HG02943 (cell line): ENCODE data around the gene KCNJ12.
"Not testable (repeated sequence)": the region's sequence is repeated elsewhere in the genome, so short reads cannot be mapped to it uniquely, and the experiment has no call there.

Experiments
- ATAC-seq: cut with Tn5 transposase; IDR thresholded peaks from one replicate; pipeline ENCODE4 v1.9.1; 2021; ENCODE audit warnings: mild to moderate bottlenecking, low read depth, moderate library complexity; ENCODE audit not compliant: unreplicated experiment

KCNJ12 gene

DNA sequence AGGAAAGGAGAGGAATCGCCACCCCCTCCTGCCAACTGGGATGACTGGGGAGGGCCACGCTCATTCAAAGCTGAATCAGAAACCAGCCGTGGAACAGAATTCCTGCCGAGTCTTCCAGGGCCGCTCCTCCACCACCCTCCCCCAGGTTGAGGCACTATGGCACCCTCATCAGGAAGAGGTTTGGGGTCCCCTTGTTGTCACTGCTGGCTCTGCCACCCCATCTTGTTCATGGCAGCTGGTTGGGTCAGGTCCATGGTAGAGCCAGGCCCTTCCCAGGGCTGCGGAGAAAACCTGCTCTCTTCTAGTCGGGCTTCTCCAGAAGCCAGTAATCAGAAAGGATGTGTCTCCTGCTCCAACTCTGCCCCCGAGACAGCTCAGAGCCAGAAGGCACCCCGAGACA, 41.8 kb downstream of the KCNJ12 start:
- no peak for ATAC-seq

DNA sequence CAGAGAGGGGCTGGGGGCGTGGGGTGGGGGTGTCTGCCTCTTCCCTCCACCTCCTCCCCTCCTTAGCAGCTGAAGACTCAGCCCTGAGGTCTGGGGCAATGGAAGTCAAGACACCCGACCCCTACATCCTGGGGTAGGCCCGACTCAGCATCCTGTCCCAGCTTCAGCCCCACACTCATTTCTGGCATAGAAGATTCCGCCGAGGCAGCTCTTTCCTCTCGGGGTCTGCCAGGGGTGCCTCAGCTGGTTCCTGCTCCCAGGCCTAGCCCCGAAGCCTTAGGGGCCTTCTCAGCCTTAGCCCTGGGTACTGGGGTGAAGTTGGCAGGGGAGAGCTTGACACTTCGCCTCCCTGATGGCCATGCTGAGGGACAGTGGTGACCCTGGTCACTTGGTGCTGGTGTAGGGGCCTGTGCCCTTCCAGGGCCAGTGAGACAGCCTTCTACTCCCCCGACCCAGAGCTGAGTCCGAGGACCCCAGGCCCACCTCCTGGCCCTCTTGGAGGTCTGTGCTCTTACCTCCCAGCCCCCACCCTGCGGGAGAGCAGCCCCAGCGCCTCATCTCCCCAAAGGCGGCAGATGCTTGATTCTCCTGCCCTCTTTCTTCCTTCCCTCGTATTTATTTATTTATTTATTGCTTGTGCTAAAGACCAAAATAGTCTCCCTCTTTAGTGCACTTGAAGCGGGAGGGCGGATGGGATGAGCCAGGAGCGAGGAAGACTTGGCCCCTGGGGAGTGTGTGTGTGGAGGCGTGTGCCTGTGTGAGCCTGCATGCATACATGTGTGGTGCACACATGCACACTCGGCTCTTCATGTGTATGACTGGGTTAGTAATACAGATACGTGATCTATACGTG, 42.5 kb downstream of the KCNJ12 start:
- no peak for ATAC-seq

DNA sequence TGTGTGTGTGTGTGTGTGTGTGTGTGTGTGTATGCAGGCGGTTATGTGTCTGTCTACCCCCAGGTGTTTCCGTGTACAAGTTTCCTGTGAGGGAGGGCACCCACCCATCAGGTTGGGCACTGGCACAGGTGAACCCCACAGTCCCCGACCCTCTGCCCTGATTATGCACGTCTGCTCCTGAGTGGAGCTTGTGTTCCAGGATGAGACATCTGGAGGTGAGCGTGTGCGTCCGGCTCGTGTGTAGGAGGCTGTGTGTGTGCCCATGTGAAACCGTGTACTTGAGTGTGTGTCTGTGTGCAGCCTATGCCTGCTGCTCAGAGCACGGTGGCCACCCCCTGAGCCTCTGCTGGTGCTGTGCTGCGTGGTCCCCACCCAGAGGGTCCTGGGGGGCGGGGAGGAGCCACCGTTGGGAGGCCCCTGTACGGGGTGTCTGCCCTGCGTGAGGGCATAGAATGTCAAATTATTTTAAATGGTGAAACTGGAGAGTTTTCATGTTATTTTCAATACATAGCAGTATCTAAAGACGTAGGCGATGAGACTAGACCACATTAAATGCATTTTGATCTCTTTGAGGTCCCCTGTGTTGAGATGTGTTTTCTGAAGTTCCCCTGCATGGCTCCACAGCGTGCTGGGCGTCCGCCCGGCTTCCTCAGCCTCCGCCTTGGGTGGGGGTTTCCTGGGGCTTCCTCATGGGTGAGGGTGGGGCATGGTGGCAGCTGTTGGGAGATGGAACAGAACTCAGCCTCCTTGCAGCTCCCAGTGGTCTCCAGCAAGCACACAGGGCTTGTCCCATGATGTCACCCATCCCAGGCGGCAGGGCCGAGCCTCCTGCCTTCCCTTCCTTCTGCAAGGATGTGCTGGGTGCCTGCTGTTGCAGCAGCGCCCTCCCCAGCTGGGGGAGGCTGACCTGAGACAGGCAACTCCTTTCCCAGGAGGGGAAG, 43.4 kb downstream of the KCNJ12 start:
- no peak for ATAC-seq

DNA sequence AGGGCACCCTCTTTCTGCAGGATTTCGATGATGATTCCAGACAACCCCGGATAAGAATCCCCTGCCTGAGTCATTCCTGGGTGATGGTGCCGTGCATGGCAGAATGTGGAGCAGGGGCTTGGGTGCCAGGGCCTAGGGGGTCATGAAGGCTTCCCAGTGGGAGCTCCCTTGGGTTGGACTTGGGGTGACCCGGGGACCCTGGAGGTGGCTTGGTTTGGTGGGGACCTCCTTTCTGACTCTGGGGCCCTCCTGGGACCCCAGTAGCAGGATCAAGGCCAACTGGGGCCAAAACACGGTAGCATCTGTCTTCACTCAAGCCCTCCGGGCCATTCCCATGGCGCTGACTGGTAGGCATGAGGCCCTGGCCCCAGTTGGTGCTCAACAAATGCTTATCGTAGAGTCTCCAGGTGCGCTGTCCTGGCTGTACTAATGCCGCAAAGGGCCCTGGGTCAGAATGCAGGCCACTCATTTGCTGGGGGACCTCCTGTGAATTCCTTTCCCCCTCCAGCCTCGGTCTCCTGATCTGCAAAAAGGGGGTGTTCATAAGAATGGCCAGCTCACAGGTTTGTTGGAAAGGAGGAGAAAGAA, 44.4 kb downstream of the KCNJ12 start:
- not testable (repeated sequence) for ATAC-seq

DNA sequence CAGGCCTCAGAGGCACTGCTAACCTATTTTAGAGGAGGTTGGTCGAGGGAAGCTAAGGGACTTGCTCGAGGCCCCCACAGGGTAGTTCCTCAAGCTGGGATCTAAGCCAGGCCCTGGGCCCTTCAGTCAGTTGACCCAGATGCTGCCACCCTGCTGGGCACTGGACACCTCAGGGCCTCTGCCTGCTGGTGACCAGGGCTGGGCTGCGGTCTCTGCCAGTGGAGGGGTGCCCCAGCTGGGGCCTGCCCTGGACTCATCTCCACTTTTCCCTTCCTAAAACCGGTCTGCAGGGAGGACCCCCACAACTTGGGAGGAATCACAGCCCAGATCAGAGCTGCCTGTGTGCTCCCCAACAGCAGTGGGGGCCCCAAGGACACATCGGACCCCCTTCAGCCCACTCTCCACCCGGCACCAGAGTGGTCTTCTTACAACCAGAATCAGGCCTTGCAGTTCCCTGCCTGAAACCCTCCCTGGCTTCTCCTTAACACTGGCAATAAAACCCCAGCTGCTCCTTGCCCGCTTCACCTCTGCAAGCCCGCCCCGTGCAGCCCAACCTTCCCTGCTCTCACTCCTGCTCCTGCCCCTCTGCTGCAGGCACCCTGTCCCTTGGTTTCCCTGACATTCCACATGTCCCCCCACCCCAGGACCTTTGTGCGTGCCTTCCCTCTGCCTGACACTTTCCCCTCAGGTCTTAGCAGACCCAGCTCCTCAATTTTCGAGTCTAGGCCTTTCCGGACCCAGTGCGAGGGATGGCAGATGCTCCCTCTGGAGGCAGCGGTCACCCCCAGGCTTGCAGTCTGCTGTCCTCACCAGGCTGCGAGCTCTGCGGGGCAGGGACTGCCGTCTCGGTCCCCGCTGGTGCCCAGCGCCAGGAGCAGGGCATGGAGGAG, 45.5 kb downstream of the KCNJ12 start:
- not testable (repeated sequence) for ATAC-seq

DNA sequence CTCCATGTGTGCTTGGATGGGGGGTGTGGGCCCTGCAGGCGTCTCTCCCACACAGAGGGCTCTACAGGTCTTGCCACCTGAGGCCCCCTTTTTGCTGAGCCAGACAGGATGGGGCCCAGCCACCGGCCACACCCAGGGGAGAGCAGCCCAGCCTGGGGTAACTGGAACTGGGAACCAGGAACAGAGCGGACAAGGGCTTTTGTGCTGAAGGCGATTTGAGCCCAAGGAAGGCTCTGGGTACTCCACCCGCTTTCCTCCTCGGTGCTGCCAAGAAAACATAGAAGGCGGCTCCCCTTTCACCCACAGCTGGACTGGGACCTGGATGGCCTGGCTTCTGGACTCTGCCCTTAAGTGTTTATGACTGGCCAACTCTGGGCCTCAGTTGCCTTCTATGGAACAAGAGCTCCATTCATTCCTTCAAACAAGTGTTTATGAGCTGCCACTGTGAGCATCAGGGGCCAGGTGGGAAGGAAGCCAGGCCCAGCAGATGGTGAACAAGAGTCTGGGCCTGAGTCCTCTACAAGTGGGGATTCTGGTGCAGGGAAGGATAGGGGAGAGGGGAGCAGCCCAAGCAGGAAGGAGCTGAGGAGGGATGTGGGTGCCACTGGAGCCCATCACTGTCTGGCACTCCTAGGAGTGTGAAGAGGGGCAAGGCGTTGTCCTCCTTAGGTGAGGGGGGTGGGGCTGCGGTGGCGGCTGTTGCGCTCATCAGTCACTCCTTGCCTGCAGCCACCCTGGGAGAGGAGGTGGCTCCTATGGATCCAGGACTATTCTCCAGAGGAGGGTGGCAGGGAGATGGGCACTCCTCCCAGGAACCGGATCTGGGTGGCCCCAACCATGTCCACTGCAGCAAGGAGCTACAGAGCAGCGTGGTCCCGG, 46.4 kb downstream of the KCNJ12 start:
- not testable (repeated sequence) for ATAC-seq

DNA sequence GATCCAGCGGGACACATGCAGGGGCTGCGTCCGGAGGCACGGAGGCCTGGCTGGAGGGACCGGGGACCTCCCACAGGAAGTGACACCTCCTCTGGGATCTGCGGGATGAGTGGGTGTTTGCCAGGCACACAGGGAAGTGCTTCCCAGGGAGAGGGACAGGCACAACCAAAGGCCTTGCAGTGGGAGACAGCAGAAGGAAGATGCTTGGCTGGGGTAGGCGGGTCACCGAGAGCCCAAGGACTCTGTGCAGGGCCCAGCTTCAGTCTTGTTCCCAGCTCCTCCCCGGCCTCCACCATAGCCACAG, 47.0 kb downstream of the KCNJ12 start:
- not testable (repeated sequence) for ATAC-seq

DNA sequence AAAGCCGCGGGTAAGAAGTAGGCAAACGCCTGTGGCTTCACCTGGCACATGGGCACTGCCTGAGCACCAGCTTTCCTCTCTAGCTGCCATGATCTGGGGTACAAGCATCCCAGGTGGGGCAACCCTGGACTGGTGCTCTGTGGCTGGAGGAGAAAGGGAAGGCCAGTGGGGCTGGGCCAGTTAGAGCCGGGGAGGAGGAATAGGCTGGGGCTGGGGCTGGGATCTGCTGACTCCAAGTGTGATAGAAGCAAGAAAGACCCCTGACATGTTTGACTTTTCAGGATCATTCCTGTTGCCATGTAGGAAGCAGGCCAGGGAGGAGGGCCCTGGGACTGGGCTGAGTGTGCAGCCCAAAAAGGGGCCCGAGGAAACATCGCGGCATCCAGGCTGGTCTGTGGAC, 48.5 kb downstream of the KCNJ12 start:
- ATAC-seq: not testable (repeated sequence)

DNA sequence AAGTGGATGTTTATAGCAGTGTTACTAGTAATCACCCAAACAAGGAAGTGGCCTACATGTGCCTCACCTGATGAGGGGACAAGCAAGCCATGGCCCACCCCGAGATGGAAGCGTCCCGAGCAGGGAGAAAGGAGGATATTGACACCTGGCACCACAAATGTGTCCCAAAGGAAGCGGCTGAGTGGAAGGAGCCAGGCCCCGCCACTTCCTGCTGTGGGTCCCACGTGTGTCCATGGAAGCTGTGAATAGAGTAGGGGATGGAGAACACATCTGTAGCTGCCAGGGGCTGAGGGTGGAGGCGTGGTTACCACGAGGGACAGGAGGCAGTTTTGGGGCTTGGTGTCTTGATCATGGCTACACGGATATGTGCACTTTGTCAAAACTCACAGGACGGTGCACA, 49.2 kb downstream of the KCNJ12 start:
- no peak for ATAC-seq

DNA sequence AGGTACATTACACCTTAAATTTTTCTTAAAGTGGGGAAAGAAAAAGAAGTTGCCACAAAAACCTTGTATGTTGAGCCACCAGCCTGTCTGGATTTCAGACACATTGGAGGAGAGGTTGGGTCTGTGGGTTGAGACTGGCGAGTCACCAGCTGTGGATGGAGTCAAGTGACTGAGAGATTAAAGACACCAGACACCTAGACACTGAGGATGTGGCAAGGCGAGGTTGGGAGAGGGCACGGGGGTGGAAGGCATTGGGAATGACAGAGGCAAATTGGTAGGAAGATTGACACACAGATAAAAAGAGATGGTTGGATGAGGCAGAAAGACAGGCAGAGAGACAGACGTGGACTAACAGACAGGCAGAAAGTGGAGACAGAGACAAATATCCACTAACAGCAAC, 49.6 kb downstream of the KCNJ12 start:
- no peak for ATAC-seq

DNA sequence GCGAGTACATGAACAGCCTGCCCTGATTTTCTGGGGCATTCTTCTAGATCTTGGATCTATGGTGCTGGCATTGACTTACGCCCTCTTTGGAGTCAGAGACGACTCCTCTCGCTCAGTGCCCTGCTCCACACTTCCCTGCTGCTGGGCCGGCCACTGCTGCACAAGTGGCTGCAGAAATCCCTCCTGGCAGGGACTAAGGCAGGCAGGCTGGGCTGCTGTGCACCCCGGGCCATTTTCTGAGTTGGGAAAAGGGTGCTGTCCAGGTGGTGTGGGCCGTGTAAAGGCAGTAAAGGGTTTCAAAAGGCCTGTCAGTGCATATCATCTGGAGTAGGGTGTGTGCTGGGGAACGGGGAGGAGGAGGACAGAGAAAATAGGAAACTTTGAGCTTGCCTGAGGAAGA, 50.1 kb downstream of the KCNJ12 start:
- ATAC-seq: not testable (repeated sequence)

DNA sequence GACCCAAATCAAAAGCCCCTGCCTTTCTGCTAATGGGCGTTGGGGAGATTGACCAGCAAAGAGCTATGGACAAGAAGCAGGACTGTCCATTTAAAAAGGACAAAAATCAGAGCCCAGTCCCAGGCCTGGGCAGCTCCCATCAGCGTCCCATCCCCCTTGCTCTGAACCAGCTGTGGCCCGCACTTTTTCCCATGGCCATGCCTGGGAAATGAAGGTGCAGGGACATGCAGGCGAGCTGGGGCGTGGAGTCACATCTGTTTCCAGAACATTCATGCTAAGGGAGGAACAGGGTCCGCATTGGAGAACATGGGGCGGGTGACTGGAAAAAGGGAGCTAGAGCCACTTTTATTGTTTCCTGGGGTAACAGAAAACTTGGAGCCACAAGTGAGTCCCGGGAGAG, 50.7 kb downstream of the KCNJ12 start:
- ATAC-seq: not testable (repeated sequence)

DNA sequence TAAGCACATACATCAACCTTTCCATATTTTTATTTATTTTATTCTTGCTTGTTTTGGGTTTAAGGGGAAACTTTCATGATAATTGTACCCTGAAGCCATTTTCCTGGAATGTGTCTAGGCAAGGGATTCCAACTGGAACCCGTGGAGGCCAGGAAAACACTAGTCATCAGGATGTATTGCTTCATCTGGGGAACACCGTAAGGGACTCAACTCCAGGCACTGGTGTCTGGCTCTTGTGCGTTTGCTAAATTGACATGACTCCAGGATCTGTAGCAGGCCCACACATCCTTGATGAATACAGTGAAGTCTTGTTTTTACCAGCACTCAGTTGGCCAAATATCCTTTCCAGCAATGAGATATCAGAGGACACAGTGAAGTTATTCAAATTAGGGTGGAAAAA, 51.6 kb downstream of the KCNJ12 start:
- not testable (repeated sequence) for ATAC-seq

DNA sequence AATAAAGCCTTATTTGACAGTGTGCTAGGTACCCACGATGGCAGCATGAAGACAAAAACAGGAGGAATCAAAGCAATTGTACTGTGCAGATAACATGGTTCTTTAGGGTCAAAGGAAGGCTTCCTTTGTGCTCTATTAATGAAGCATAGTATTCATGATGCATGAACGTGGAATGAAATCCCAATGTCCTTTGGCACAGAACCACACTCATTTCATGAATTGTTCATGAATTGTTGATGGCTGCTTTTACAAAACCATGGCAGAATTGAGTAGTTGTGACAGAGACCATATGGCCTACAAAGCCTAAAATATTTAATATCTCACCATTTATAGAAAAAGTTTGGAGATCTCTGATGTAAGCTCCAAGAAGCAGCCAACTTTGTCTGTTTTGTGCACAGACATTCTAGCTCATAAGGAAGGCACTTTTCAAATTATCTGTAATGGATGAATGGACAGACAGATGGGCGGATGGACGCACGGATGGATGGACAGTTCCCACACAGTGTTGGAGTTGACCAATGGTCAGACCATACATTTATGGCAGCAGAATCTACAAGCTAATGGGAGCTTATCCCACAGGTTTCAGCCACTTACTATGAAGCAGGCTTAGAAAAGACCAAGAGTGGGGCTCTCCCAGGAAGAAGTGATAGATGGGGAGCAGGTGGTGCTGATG, 52.7 kb downstream of the KCNJ12 start:
- ATAC-seq: not testable (repeated sequence)

DNA sequence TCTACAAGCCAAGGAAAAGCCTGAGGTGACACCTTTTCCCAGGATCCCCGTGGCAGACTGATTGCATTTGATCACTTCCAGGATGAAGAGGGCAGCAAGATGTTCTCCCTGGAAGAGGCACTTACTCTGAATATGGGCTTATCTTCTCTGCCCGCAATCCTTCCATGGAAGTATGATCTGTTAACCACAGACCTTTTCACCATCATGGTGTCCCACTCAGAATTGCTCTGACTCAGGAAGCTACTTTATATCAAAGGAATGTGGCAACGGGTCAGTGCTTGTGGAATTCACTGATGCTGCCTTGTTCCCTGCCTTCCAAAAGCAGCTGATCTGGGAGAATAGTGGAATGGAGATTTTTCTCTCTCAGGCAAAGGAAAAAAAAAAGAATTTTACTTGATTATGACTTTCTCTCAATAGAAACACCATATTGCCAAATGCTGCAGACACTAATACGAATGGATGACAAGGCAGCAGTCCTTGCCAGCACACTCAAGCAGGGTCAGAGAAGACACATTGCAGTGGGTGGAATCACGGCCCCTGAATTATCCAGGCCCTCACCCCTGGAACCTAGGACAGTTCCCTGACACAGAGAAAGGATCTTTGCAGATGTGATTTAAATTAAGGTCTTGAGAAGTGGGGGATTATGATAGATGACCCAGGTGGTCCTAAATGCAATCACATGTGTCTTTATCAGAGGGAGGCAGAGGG, 53.9 kb downstream of the KCNJ12 start:
- not testable (repeated sequence) for ATAC-seq

DNA sequence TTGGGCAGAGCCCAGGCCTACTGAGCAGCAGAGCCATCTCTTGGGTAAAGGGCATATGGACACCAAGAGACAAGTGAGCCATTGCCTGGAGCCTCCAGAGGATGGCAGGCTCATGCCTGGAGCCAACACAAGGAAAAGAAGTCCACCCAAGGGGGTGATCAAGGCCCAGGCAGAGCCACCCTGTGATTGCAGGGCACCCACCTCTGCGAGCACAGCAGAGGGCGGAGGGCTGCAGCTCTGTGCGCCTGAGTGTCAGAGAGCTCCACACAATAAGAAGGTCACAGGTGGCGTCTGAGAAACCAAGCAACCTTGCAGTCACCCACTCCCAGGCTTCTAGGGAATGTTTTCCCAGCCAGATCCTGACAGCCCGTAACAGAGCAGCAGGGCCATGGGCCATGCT, 57.8 kb downstream of the KCNJ12 start:
- not testable (repeated sequence) for ATAC-seq

DNA sequence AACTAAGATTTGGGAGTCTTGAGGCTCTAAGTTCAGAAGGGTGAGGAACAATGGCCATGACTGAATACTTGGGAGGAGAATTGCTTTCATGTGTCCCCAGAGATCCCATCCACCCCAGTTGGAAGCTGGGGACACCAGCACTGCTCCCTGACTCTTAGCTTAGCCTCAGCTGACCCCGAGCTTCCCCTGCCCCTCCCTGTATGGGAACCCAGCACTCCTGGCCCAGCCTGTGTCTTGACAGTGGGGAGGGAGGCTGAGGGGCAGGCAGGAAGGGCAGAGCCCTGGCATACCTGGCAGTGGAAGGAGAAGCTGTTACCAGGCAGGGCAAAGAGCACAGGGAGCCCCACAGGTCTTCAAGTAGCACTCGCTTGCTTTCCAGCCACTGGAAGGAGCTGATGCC, 58.8 kb downstream of the KCNJ12 start:
- ATAC-seq: not testable (repeated sequence)

DNA sequence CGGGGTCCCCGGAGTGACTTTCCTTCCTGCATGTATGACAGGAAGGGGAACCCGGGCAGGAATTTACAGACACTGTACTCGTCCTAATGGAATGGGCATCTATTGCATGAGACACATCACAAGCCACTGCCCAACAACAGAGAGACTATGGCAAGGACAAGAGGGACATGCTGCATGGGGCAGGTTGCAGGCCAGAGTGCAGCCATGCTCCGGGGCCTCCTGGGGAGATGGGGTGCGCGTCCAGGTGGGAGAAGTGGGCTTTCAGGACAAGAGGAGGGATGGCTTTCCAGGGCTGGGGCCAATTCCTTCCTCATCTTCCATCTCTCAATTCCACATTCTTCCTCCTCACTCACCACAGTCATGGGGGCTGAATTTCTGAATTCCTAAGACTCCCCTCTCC, 60.3 kb downstream of the KCNJ12 start:
- ATAC-seq: not testable (repeated sequence)
